HG03565 (cell line): ENCODE results near the gene FNBP1.

Experiments used
- ATAC-seq: cut with Tn5 transposase; IDR thresholded peaks from one replicate; pipeline ENCODE4 v1.9.1; 2021; ENCODE audit warnings: mild to moderate bottlenecking, moderate library complexity; ENCODE audit not compliant: unreplicated experiment

The FNBP1 gene

GRCh38 chr9:130042885-130043653 lies at the start of gene FNBP1:
FNBP1 (minus strand) TSS chr9:130043189; CDS start chr9:130042975, 214 bp downstream.
- ATAC-seq, result no peak

DNA sequence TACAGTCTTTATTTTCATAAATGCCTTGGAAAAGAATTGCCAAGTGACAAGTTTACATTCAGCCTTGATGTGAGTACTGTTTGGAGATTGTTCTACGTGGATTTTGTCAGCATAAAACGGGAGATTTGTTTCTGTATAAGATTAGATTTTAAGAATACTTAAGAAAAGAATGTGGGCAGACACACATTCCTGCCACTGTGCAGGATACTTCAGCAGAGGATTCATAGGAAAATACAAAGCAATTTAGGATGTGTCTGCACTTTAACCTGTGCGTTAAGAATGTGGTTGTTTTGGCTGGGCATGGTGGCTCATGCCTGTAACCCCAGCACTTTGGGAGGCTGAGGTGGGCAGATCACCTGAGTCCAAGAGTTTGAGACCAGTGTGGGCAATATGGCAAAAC lies 47.9 kb upstream of the FNBP1 start:
- no peak for ATAC-seq

- ATAC-seq, result no peak
Observed at GRCh38 chr9:130089141-130089540, 46.2 kb upstream of the FNBP1 start.

GRCh38 chr9:130088051-130088450 lies 45.1 kb upstream of the FNBP1 start:
- ATAC-seq, result no peak

DNA sequence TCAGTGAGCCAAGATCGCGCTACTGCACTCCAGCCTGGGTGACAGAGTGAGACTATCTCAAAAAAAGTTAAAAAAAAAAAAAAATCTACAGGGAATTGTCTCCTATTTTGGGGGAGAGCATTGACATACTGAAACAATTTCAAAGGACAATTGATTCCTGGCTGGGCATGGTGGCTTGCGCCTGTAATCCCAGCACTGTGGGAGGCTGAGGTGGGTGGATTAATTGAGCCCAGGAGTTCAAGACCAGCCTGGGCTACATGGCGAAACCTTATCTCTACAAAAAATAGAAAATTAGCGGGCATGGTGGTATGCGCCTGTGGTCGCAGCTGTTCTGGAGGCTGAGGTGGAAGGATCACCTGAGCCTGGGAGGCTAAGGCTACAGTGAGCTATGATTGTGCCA lies 41.3 kb upstream of the FNBP1 start:
- ATAC-seq, result no peak

- no peak for ATAC-seq
Observed at GRCh38 chr9:130078547-130078946, 35.6 kb upstream of the FNBP1 start.

GRCh38 chr9:130073373-130073772 lies 30.4 kb upstream of the FNBP1 start:
- no peak for ATAC-seq

- ATAC-seq, result no peak
Observed at GRCh38 chr9:130072515-130073235, 29.7 kb upstream of the FNBP1 start.

DNA sequence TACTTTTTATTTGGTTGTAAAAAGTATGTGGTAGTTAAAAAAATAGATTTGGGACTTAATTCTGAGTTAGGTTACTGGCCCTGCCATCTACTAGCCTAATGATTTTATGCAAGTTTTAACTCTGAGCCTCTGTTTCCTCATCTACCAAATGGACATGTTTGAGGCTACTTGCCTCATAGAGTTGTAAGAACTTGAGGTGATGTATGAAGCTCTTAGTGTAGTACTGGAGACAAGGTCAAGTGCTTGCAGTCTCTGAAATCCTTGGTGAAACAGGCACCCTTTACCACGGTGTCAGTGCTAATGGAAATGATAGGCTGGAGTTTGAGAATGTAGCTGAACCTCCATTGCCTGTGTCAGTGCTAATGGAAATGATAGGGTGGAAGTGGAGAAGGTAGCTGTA lies 26.1 kb upstream of the FNBP1 start:
- no peak for ATAC-seq

DNA sequence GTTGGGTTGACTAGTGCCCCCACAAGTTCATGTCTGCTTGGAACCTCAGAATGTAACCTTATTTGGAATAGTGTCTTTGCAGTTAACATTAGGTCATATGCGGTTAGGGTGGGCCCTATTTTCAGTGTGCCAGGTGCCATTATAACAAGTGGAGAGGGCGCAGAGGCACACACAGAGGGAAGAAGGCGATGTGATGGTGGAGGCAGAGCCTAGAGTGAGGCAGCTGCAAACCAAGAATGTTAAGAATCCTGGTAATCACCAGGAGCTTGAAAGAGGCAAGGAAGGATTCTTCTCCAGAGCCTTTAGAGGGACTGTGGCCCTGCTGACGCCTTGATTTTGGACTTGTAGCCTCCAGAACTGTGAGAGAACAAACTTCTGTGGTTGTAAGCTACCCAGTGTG lies 21.6 kb upstream of the FNBP1 start:
- ATAC-seq, result no peak

DNA sequence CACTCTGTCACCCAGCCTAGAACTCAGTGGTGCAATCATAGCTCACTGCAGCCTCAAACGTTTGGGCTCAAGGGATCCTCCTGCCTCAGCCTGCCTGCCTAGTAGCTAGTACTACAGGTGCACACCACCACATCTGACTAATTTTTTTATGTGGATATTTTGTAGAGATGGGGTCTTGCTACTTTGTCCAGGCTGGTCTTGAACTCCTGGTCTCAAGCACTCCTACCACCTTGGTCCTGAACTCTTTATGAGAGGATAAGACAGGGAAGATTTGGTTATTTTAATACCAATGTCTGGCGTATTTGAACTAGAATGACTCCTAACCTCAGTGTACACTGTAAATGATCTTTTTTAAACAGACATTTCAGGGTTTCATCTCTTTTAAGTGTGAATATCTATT lies 19.8 kb upstream of the FNBP1 start:
- no peak for ATAC-seq

DNA sequence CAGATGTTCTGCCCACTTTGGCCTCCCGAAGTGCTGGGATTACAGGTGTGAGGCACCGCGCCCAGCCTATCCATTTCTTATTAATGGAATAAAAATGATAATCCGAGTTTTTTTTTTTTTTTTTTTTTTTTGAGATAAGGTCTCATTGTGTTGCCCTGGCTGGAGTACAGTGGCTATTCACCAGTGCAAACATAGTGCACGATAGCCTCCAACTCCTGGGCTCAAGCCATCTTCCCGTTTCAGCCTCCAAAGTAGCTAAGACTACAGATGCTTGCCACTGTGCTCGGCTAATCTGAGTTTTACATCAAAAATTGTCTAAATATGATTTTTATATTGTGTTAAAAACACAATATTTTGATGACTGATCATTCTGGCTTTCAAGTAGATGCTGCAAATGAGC lies 17.3 kb upstream of the FNBP1 start:
- ATAC-seq, result no peak

- ATAC-seq, result no peak
Observed at GRCh38 chr9:130058887-130059286, 15.9 kb upstream of the FNBP1 start.

GRCh38 chr9:130058154-130058553 lies 15.2 kb upstream of the FNBP1 start:
- ATAC-seq, result no peak

DNA sequence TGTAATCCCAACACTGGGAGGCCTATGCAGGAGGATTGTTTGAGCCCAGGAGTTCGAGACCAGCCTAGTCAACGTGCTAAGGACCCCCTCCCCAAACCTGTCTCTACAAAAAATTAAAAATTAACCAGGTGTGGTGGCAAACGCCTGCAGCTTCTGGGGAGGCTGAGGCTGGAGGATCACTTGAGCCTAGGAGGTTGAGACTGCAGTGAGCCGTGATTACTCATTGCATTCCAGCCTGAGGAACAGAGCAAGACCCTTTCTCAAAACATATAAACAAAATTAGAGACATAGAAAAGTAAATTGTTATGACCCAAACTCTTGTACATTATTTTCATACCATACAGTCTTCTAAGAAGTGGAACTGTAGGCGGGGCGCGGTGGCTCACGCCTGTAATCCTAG lies 11.8 kb upstream of the FNBP1 start:
- ATAC-seq, result no peak

- ATAC-seq, result no peak
Observed at GRCh38 chr9:130054325-130054786, 11.4 kb upstream of the FNBP1 start.

DNA sequence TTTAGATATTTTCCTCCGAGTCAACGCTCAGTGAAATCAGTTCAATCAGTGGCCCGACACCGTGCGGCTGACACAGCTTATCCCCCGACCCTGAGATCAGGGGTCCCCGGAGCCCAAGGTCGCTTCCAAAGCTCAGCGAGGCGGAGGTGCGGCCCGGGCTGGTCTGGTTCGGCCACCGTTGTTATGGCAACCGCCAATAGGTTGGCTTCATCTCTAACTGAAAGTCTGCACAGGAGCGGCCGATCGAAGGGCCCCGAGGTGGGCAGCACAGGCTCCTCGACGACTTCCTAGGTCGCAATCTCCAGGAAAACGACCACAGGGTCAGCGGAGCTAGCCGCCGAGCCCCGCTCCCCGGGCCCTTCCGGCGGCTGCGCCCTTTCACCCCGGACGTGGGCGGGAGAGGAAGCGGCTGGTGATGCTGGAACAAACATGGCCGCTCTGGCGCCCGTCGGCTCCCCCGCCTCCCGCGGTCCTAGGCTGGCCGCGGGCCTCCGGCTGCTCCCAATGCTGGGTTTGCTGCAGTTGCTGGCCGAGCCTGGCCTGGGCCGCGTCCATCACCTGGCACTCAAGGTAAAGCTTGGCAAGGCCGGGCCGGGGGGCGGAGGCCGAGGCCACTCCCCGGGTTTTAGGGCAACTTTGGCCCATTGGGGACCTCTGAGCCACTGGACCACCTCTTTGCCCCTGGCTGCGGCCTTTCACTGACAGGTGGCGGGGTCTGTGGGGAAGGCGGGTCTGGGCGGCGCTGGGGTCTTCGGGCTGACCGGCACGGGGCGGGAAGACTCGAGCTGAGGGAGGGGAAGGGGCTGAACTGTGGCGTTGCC lies 10.7 kb upstream of the FNBP1 start, which contains the start of gene GPR107:
TSS of gene GPR107 (plus strand) at position 403 of the 821 bp plus-strand sequence. CDS start at position 430, 27 bp downstream.
- ATAC-seq, result peak; percentile 46

DNA sequence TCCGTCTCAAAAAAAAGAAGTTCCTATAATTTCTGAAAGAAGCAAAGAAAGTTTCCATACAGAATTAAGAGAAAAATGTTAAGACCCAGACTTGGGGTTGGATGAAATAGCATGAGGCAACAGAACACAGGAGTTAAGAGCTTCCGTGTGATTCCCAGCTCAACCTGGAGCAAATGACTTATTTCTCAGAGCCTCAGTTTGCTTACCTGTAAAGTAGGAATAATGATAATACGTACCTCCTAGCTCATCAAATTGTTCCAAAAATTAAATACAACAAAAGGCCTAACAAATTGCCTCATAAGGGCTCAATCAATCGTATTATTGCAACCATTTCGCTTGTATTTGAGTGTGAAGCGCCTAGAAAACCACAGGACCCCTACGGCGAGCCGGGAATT lies 10.1 kb upstream of the FNBP1 start:
- ATAC-seq, result no peak

DNA sequence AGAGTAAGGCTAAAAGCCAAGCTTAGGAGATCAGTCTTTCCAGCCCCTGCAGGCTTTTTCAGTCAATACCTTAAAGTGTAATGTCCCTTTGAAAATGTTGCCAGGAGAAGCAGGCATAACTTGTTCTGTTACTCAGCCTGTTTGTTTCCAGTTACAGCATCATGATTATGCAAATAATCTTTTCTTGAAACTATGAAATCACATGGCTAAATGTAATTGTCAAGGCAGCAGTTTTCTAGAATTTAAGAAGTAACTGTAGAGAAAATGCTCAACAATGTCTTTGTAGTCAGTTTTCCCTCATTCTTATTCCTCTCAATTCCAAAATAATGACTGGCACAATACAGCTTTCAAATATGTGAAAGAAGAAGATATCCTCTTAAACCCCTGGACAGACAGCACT lies 8.9 kb upstream of the FNBP1 start:
- no peak for ATAC-seq

DNA sequence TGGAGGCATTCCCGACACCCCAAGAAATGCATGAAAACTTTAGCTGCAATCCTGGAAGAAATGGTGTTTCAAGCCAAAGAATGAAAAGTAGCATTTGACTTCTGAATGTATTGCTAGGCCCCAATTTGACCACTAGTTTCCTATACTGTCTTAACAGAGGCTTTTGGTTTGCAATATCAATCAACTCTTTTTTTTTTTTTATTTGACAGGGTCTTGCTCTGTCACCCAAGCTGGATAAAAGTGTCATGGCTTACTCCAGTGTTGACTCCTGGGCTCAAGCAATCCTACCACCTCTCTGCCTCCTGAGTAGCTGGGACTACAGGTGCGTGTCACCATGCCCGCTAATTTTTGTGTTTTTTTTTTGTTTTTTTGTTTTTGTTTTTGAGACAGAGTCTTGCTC lies 7.5 kb upstream of the FNBP1 start:
- no peak for ATAC-seq

DNA sequence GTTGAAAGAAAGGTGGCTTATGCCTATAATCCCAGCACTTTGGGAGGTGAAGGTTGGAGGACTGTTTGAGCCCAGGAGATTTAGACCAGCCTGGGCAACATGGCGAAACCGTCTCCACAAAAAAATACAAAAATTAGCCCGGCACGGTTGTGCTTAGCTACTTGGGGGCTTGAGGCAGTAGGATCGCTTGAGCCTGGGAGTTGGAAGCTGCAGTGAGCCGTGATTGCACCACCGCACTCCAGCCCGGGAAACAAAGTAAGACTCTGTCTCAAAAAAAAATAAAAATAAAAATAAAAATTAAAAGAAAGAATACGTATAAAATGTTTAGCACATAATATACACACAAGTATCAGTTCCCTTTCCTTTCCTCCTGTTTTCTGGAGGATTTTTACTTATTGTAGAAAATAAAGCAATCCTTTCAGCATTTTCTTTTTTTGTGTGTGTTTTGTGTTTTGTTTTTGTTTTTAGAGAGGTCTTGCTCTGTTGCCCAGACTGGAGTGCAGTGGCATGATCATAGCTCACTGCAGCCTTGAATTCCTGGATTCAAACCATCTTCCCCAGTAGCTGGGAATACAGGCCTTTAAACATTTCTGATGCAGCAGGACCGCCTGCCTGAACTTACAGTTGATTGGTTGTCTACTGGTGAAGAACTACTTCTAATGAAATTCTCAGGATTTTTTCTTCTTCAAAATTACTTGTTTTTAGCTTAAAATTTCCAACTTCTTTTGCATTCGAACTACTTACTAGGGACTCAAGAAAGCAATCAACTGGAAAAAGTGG lies 6.6 kb upstream of the FNBP1 start:
- no peak for ATAC-seq
